HG02798 (cell line): ENCODE data around the gene SNCAIP.
A peak's percentile ranks its signal among the peaks of the same experiment; 100 is the strongest.
"Not testable (repeated sequence)": the region's sequence is repeated elsewhere in the genome, so short reads cannot be mapped to it uniquely, and the experiment has no call there.

Experiments used
- ATAC-seq: cut with Tn5 transposase; IDR thresholded peaks from one replicate; pipeline ENCODE4 v1.9.1; 2021; ENCODE audit warnings: mild to moderate bottlenecking; ENCODE audit not compliant: unreplicated experiment, poor library complexity

The SNCAIP gene

GRCh38 chr5:122353361-122353760 lies 41.3 kb downstream of the SNCAIP start:
- ATAC-seq, result not testable (repeated sequence)

- ATAC-seq, result no peak
Measured at GRCh38 chr5:122354293-122354692, 42.3 kb downstream of the SNCAIP start.

GRCh38 chr5:122355324-122355723 lies 43.3 kb downstream of the SNCAIP start:
- no peak for ATAC-seq

DNA sequence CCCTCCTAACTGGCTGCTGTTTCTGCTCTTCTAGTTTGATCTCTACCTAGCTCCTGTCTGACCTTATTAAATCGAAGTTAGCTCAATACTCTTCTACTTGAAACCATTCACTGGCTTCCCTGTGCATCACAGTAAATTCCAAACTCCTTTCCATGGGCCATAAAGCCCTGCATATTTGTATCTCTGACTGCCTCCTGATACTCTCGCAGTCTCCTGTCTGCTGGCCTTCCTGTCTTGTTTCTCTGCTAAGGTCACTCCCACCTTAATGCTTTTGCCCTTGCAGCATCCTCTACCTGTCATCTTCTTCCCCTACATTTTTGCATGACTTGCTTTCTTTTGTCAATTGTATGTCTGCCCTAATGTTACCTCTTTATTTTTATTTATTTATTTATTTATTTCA lies 44.8 kb downstream of the SNCAIP start:
- no peak for ATAC-seq

- no peak for ATAC-seq
Measured at GRCh38 chr5:122358372-122358979, 46.4 kb downstream of the SNCAIP start.

DNA sequence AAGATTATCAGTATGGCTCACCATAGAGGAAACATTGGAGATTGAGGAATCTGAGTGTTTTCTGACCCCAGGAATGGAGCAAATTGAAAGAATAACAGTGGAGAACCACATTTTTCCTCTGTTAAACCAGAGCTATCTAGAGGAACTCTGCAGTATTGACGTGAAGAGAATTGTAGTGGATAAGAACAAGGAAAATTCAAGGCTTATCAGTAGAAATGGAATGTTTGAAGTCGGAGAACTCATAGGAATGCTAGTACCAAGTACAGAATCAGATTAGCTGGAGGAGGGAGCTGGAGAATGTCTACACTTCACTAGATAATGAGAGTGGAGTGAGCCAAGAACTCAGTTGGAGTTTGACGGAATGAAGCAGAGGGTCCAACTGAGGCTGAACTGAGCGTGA lies 50.3 kb downstream of the SNCAIP start:
- no peak for ATAC-seq

DNA sequence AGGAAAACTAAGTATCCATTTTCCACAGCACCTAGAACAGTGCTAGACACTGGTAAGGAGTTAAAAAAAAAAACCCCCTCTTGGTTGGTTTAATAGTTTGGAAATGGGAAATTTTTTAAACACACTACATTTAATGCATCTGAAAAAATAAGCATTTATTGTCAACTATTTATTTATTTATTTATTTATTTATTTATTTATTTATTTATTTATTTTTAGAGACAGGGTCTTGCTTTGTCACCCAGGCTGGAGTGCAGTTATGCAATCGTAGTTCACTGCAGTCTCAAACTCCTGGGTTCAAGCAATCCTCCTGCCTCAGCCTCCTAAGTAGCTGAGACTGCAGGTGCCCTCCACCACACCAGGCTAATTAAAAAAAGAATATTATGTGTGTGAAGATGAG lies 51.6 kb downstream of the SNCAIP start:
- ATAC-seq, result no peak

DNA sequence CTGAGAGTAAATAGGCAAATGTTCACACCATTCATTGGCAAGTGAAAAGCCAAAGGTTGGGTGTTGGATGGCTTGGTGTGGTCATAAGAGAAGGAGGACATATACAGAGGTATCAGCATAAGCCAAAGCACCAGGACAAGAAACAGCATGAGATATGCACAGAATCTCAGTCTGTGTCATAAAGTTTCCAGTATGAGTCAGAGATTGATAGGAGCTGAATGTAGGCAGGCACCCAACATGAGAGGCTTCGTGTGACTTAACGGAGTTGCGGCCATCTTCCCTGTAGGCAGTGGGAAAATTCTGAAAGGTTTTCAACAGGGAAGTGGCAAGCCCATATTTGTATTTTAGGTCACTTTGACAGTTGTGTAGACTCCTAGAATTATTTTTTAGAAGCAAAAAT lies 54.5 kb downstream of the SNCAIP start:
- ATAC-seq, result peak; percentile 54

DNA sequence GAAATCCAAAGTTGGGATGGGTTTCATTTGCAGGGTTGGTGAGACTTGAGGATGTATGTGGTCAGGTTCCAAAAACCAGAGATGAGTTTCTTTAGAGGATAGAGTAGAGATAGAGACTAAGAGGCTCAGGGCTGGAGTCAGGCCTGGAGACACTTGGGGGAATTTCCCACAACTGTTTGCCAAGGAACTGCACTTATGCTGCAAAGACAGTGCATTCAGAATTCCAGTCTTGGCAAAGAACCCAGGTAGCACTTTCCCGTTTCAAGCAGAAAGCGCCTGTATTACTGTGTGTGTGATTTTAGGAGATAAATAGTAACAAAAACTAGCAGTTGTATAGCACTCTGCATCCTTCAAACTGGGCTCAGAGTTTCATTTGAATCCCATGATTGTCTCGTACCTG lies 55.4 kb downstream of the SNCAIP start:
- ATAC-seq, result no peak

DNA sequence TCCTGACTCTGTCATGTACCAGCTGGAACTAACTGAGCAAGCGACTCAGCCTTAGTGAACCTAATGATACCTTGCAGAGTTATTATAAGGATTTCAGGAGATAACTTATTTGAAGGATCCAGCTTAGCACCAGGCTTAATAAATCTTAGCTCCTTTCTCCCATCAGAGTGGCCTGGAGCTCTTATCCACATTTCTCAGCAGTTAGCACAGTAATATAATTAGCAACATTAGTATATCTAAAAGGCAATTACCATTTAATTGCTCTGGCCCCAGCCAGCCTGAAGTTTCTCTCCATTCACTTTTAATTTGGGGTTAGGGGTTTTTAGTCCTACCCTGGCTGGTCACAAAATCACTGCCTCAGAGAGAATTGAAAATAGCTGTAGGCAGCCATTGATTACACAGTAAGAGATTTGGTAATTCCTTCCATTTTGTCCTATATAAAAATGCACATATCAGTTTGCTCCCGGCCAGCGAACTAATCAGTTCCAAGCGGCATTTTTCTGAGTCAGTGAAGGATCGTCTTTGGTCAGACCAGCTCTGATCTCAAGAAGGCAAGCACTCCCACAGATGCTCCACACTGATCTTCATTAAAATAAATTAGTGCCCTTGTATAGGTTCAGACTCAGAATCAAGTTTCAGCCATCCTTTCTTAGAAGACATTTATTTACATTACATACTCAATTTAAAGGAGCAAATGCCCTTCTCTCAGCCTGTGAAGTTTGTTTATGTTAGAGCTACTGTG lies 56.6 kb downstream of the SNCAIP start:
- no peak for ATAC-seq

- ATAC-seq, result no peak
Measured at GRCh38 chr5:122369253-122369815, 57.3 kb downstream of the SNCAIP start.

DNA sequence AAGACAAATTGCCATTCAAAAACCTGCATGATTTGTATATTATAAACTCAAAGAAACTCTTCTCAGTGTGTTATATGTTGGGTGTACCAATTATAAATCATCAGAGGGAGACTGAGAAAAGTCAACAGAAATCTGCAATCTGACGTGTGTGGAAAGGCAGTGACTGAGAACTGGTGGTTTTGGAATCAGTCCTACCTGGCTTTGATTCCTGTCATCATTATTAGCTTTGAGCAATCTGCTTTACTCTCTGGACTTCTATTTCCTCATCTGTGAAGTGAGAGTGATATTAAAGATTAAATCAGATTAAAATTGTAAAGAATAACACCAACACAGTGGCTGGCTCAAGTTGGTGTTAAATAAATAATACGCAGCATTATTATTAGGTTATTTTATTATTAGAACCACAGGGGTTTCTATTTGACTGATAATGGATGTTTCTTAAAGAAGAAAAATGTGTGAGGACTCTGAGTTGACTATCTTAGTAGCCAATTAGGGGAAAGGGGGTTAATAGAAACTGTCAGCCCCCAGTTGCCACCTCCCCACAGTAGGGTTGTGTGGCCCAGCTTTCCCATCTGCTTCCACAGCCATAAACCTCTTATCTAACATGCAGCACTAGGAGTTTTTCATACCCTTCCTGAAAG lies 59.6 kb downstream of the SNCAIP start:
- no peak for ATAC-seq

GRCh38 chr5:122374110-122374509 lies 62.1 kb downstream of the SNCAIP start:
- no peak for ATAC-seq

DNA sequence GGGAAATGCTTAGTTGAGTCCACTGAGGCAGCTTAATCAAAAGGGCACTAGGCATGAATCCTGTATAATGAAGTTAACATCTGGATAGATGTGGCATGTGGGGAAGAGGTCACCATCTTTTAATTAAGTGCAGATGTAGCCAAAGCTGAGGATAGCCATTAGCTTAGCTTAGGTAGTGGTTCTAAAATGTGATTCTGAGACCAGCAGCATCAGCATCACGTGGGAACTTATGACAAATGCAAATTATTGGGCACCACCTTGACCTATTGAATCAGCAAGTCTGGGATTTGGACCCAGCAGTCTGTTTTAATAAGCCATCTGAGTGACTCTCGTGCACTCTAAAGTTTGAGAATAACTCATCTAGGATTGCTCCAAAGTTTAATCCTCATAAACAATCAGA lies 63.8 kb downstream of the SNCAIP start:
- ATAC-seq, result no peak

- ATAC-seq, result no peak
Measured at GRCh38 chr5:122376250-122376649, 64.2 kb downstream of the SNCAIP start.

GRCh38 chr5:122377026-122377425 lies 65.0 kb downstream of the SNCAIP start:
- ATAC-seq, result no peak

DNA sequence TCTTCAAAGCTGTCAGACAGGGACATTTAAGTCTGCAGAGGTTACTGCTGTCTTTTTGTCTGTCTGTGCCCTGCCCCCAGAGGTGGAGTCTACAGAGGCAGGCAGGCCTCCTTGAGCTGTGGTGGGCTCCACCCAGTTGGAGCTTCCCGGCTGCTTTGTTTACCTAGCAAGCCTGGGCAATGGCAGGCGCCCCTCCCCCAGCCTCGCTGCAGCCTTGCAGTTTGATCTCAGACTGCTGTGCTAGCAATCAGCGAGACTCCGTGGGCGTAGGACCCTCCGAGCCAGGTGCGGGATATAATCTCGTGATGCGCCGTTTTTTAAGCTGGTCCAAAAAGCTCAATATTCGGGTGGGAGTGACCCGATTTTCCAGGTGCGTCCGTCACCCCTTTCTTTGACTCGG lies 70.9 kb downstream of the SNCAIP start:
- ATAC-seq, result not testable (repeated sequence)

DNA sequence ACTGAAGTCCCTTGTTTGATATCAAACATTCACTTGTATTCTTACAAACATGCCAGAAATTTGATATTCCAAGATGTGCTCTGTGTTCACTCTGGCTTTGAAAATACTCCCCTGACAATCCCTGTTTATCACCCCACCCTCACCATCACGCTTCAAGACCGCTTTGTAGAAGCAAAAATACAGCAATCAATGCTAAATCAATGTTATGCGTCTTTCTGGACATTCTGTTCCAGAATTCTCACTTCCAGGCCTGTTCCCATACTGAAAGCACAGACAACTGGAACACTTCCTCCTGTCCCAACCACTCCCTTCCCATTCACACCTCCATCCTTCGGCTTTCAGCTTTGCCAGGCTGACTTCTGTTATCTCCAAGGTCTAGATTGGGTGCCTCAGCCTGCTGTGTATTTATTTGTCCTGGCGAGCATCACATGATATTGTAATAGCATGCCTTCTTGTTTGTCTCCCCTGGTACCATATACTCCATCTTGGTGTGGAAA lies 72.8 kb downstream of the SNCAIP start:
- ATAC-seq, result no peak

GRCh38 chr5:122385286-122385685 lies 73.2 kb downstream of the SNCAIP start:
- ATAC-seq, result no peak

- no peak for ATAC-seq
Measured at GRCh38 chr5:122385808-122386207, 73.8 kb downstream of the SNCAIP start.

DNA sequence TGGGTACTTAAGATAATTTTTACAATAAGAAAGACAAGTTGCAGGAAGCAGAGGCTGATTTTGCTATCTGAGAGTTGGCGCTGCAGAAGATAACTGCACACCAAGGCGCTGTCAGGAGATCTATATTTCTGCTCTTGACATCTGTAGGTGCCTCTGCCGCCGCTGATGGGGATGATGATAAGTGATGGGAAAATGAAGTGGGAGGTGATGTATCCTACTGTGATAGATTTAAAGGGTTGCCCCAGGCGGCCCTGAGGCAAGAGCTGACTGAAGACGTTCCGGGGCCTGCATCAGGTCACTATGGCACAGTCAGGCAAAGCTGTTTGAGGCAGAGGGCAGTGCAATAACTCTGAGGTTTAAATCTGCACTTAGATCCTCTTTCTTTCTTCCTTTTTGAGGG lies 78.1 kb downstream of the SNCAIP start:
- ATAC-seq, result no peak
